Measurements from ENCODE around the gene FILIP1L.

The FILIP1L gene

DNA sequence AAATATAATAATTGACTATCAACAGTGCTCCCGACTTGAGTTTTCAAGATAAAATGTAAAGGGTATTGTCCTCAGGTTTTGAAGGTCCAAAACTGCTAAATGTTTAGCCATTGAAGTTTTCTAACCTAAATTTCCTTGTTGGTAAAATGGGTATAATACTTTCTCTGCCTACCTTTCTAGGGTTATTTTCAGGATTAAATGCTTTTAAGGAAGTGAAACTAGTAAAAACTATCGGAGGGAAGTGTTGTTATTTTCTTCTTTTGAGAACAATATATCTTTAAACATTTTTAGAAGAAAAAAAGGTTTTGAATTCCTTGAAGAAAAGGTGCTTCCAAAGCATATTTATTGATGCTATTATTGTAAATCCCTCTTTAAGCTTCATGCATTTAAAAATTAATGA is 67.3 kb downstream of the FILIP1L start:
- Histone ChIP-seq H3K4me1 (ENCODE audit: control insufficient read depth in 1 of 2, insufficient read depth in 1 of 2, low read depth in 1 of 2, low read length in 1 of 2) (no peaks in the 10 kb centered on the region), H3K36me3 (no peaks in the 10 kb centered on the region), H3K27me3 (no peaks in the 10 kb centered on the region), H3K4me3 (ENCODE audit: low read depth in 1 of 2, low read length in 1 of 2) (no peak overlapping the region), H3K9me3 (no peaks in the 10 kb centered on the region), H3K27ac (no peak overlapping the region)
- no peak for TF ChIP-seq CTCF (IDR thresholded peaks at IDR 0.05)

- no peak for TF ChIP-seq CTCF (IDR thresholded peaks at IDR 0.05)
- H3K4me1 ChIP-seq (ENCODE audit: control insufficient read depth in 1 of 2, insufficient read depth in 1 of 2, low read depth in 1 of 2, low read length in 1 of 2): no peaks in the 10 kb centered on the region
- H3K9me3 ChIP-seq: no peaks in the 10 kb centered on the region
Measured at GRCh38 chr3:100045696-100046095, 68.6 kb downstream of the FILIP1L start.

GRCh38 chr3:100044369-100044768 is 69.9 kb downstream of the FILIP1L start:
- Histone ChIP-seq H3K4me3 (ENCODE audit: low read depth in 1 of 2, low read length in 1 of 2) (no peak overlapping the region), H3K27me3 (no peaks in the 10 kb centered on the region), H3K4me1 (ENCODE audit: control insufficient read depth in 1 of 2, insufficient read depth in 1 of 2, low read depth in 1 of 2, low read length in 1 of 2) (no peaks in the 10 kb centered on the region), H3K27ac (no peak overlapping the region), H3K36me3 (no peaks in the 10 kb centered on the region), H3K9me3 (no peaks in the 10 kb centered on the region)
- TF ChIP-seq CTCF (IDR thresholded peaks at IDR 0.05): no peak

More at GRCh38 chr3:100045696-100046095, 68.6 kb downstream of the FILIP1L start:
- H3K36me3 ChIP-seq: no peaks in the 10 kb centered on the region
- H3K4me3 ChIP-seq (ENCODE audit: low read depth in 1 of 2, low read length in 1 of 2): no peak overlapping the region
- H3K27me3 ChIP-seq: no peaks in the 10 kb centered on the region
- no peak overlapping the region for H3K27ac ChIP-seq

GRCh38 chr3:100043271-100043670 is 71.0 kb downstream of the FILIP1L start:
- Histone ChIP-seq H3K27me3 (no peaks in the 10 kb centered on the region), H3K9me3 (no peaks in the 10 kb centered on the region), H3K4me1 (ENCODE audit: control insufficient read depth in 1 of 2, insufficient read depth in 1 of 2, low read depth in 1 of 2, low read length in 1 of 2) (no peaks in the 10 kb centered on the region), H3K4me3 (ENCODE audit: low read depth in 1 of 2, low read length in 1 of 2) (no peak overlapping the region), H3K27ac (no peak overlapping the region), H3K36me3 (no peaks in the 10 kb centered on the region)
- TF ChIP-seq CTCF (IDR thresholded peaks at IDR 0.05): no peak

GRCh38 chr3:100042166-100042981 is 71.9 kb downstream of the FILIP1L start:
- Histone ChIP-seq H3K4me1 (ENCODE audit: control insufficient read depth in 1 of 2, insufficient read depth in 1 of 2, low read depth in 1 of 2, low read length in 1 of 2) (no peaks in the 10 kb centered on the region), H3K27ac (no peak overlapping the region), H3K36me3 (no peaks in the 10 kb centered on the region), H3K27me3 (no peaks in the 10 kb centered on the region), H3K4me3 (ENCODE audit: low read depth in 1 of 2, low read length in 1 of 2) (no peak overlapping the region), H3K9me3 (no peaks in the 10 kb centered on the region)
- no peak for TF ChIP-seq CTCF (IDR thresholded peaks at IDR 0.05)

Measured in neutrophil (primary cell).